Keratinocyte (primary cell): ENCODE data around the gene NFYC. TPM values are rescaled to one million over a fixed set of nuclear protein-coding genes. Genes with fewer than 3 reads are reported as not detected.

Experiments
- DNase-seq: peaks from one replicate; pipeline ENCODE4 v3.0.0-alpha.2; 2011; ENCODE audit warnings: low read depth, missing footprints, low spot score
- FAIRE-seq: peaks from 2 replicates; lab custom pipeline; 2011; peaks lifted over from hg19 to GRCh38; lab: Jason Lieb, UNC
- H2AFZ ChIP-seq: 2 replicates; pipeline ENCODE4 v1.6.0; 2012; ENCODE audit warnings: low read length, control low read depth, inconsistent platforms; ENCODE audit not compliant: control insufficient read depth
- H3K27ac ChIP-seq: 2 replicates; pipeline ENCODE4 v1.5.1; 2011; ENCODE audit warnings: low read length; ENCODE audit not compliant: control insufficient read depth, insufficient read depth
- H3K27me3 ChIP-seq: 3 replicates; pipeline ENCODE4 v1.6.0; 2011; ENCODE audit warnings: low read length; ENCODE audit not compliant: control insufficient read depth, insufficient read depth; ENCODE audit errors: extremely low read depth
- H3K36me3 ChIP-seq, 2 experiments: 2 replicates in 1 of 2; 3 replicates in 1 of 2; pipeline ENCODE4 v1.5.1; 2011; ENCODE audit warnings: low read length in 2 of 2, mild to moderate bottlenecking in 1 of 2; ENCODE audit not compliant: control insufficient read depth in 2 of 2, insufficient read depth in 2 of 2; ENCODE audit errors: extremely low read depth in 1 of 2
- H3K4me1 ChIP-seq: 3 replicates; pipeline ENCODE4 v1.5.1; 2011; ENCODE audit warnings: low read length; ENCODE audit not compliant: control insufficient read depth, insufficient read depth; ENCODE audit errors: extremely low read depth
- H3K4me2 ChIP-seq: 3 replicates; pipeline ENCODE4 v1.6.0; 2011; ENCODE audit warnings: low read depth, low read length; ENCODE audit not compliant: control insufficient read depth, insufficient read depth; ENCODE audit errors: extremely low read depth
- H3K4me3 ChIP-seq, 3 experiments: fragments of 200-600 bp in 1 of 3; sonication (generic) in 1 of 3; 2 replicates in 2 of 3; 3 replicates in 1 of 3; pipeline ENCODE4 v1.5.1; 2011 to 2016; ENCODE audit warnings: low read length in 3 of 3, mild to moderate bottlenecking in 3 of 3, control low read depth in 2 of 3, inconsistent platforms in 1 of 3, low read depth in 1 of 3, mixed read lengths in 1 of 3, mixed run types in 1 of 3, moderate library complexity in 1 of 3; ENCODE audit not compliant: control insufficient read depth in 2 of 3, insufficient read depth in 2 of 3; ENCODE audit errors: extremely low read depth in 1 of 3
- H3K79me2 ChIP-seq: 2 replicates; pipeline ENCODE4 v1.6.0; 2012; ENCODE audit warnings: low read length; ENCODE audit not compliant: control insufficient read depth, insufficient read depth
- H3K9ac ChIP-seq: 3 replicates; pipeline ENCODE4 v1.6.0; 2011; ENCODE audit warnings: low read length; ENCODE audit not compliant: control insufficient read depth, insufficient read depth; ENCODE audit errors: extremely low read depth
- H3K9me1 ChIP-seq: 3 replicates; pipeline ENCODE4 v1.6.0; 2011; ENCODE audit warnings: low read length; ENCODE audit not compliant: control insufficient read depth, insufficient read depth; ENCODE audit errors: extremely low read depth
- H3K9me3 ChIP-seq: 2 replicates; pipeline ENCODE4 v1.5.1; 2012; ENCODE audit warnings: low read depth, low read length; ENCODE audit not compliant: control insufficient read depth
- H4K20me1 ChIP-seq: 3 replicates; pipeline ENCODE4 v1.6.0; 2011; ENCODE audit warnings: low read length; ENCODE audit not compliant: control insufficient read depth, insufficient read depth; ENCODE audit errors: extremely low read depth
- CTCF ChIP-seq, 3 experiments: IDR thresholded peaks in 1 of 3; conservative IDR thresholded peaks in 1 of 3; optimal IDR thresholded peaks in 1 of 3; 2 replicates in 2 of 3; 3 replicates in 1 of 3; pipeline versions ENCODE3 to v1.5.1; 2011; ENCODE audit warnings: low read length in 3 of 3, mild to moderate bottlenecking in 3 of 3, moderate library complexity in 2 of 3, control low read depth in 1 of 3, inconsistent platforms in 1 of 3; ENCODE audit not compliant: insufficient read depth in 2 of 3; ENCODE audit errors: extremely low read depth in 1 of 3
- EZH2 ChIP-seq: IDR thresholded peaks from one replicate; pipeline ENCODE4 v1.6.1; 2012; ENCODE audit warnings: inconsistent platforms, mild to moderate bottlenecking, low read length, moderate library complexity
- dilution Hi-C: fragments of 300-500 bp; cut with MboI; formaldehyde crosslinking; loops from one replicate; pipeline ENCODE4 v1.7.0; 2020; ENCODE audit warnings: low sequenced_read_pairs; ENCODE audit not compliant: extremely low pct_ligation_motif_present
- polyA minus RNA-seq, 3 experiments: library from RNA; depleted of rRNA, polyadenylated mRNA; stranded (reverse); fragments of >200 nt; gene quantifications; 1 replicate in 1 of 3; 2 replicates in 1 of 3; 3 replicates in 1 of 3; pipeline ENCODE4 v1.2.3, GENCODE V29; 2011
- polyA plus RNA-seq, 5 experiments: library from polyadenylated mRNA; depleted of rRNA in 3 of 5; stranded (reverse) in 3 of 5; stranded (forward) in 1 of 5; unstranded in 1 of 5; fragments of >200 nt; gene quantifications; 1 replicate in 1 of 5; 2 replicates in 3 of 5; 3 replicates in 1 of 5; pipeline versions ENCODE4 v1.2.1 to v1.2.3, GENCODE V29; 2011 to 2012; ENCODE audit warnings: missing spikeins in 2 of 5, low read depth in 1 of 5, low replicate concordance in 1 of 5

The NFYC gene
- polyA plus RNA-seq (32.4 to 48.5 TPM (median 35.4 TPM) in 3 replicates), polyA minus RNA-seq (46.8 to 62.9 TPM (median 53.1 TPM) in 3 replicates)
- 50.7 TPM for polyA plus RNA-seq (2011; ENCODE audit: low read depth)
- 31.1 and 38.2 TPM in 2 replicates for polyA plus RNA-seq (2011; cell fraction: cytosol; rRNA removed)
- polyA plus RNA-seq (2011; cell fraction: nucleus; rRNA removed): 41.2 and 43.9 TPM in 2 replicates
- 28.5 and 39.7 TPM in 2 replicates for polyA plus RNA-seq (2012; ENCODE audit: low replicate concordance)
- 43.4 TPM for polyA minus RNA-seq (2011; cell fraction: cytosol; rRNA and poly(A)+ RNA removed)
- 26.9 and 29.6 TPM in 2 replicates for polyA minus RNA-seq (2011; cell fraction: nucleus; rRNA and poly(A)+ RNA removed)

GRCh38 chr1:40691538-40692428, at the start of gene NFYC:
NFYC (plus strand) TSS chr1:40691704; CDS start chr1:40738844, 47,140 bp downstream.
- Histone ChIP-seq H2AFZ (peak within 1 kb of the TSS; percentile 78), H3K27ac (peak within 1 kb of the TSS; percentile 96), H3K4me3 (peak within 1 kb of the TSS; percentile 88 to 93 (median 89)), H3K9me1 (no peaks in the 10 kb centered on the region), H3K4me2 (peak within 1 kb of the TSS; percentile 84), H3K4me1 (peaks cover 23% of the 10 kb centered on the region), H3K9ac (peak within 1 kb of the TSS; percentile 98), H3K9me3 (no peaks in the 10 kb centered on the region), H4K20me1 (peaks cover under 1% of the 10 kb centered on the region), H3K79me2 (peaks cover 61% of the 10 kb centered on the region), H3K27me3 (no peaks in the 10 kb centered on the region), H3K36me3 (no peaks in the 10 kb centered on the region)
- peak; percentile 81 for DNase-seq
- peak in 1 of 3 experiments; percentile 1 for TF ChIP-seq CTCF (optimal IDR thresholded peaks at IDR 0.05 in 1 of 3, IDR thresholded peaks at IDR 0.05 in 1 of 3, conservative IDR thresholded peaks at IDR 0.05 in 1 of 3; ENCODE audit: extremely low read depth in 1 of 3, insufficient read depth in 2 of 3, low read length in 3 of 3)
- TF ChIP-seq EZH2: no peak
- dilution Hi-C loops: no loop called here
- FAIRE-seq: no peak

GRCh38 chr1:40645118-40645680, 46.3 kb upstream of the NFYC start:
- TF ChIP-seq EZH2 (no peak), CTCF (optimal IDR thresholded peaks at IDR 0.05 in 1 of 3, IDR thresholded peaks at IDR 0.05 in 1 of 3, conservative IDR thresholded peaks at IDR 0.05 in 1 of 3; ENCODE audit: extremely low read depth in 1 of 3, insufficient read depth in 2 of 3, low read length in 3 of 3) (no peak)
- Histone ChIP-seq H2AFZ (no peak overlapping the region), H3K4me2 (no peak overlapping the region), H3K9me1 (no peaks in the 10 kb centered on the region), H4K20me1 (no peaks in the 10 kb centered on the region), H3K79me2 (no peaks in the 10 kb centered on the region), H3K9ac (no peak overlapping the region), H3K4me3 (no peak overlapping the region), H3K27ac (no peak overlapping the region), H3K36me3 (no peaks in the 10 kb centered on the region), H3K9me3 (no peaks in the 10 kb centered on the region), H3K4me1 (peaks cover 2% of the 10 kb centered on the region), H3K27me3 (peaks cover 5% of the 10 kb centered on the region)
- no peak for DNase-seq
- dilution Hi-C loops: no loop called here
- FAIRE-seq: no peak
